ENCODE results near the gene FYCO1.

The FYCO1 gene

GRCh38 chr3:45980819-45981218 lies 14.8 kb downstream of the FYCO1 start:
- H3K27ac Mint-ChIP-seq: peak overlapping the region; percentile 58
- H3K9me3 Mint-ChIP-seq: no peaks in the 10 kb centered on the region
- peaks cover 69% of the 10 kb centered on the region for H3K36me3 Mint-ChIP-seq (ENCODE audit: low read depth)
- H3K4me1 Mint-ChIP-seq (ENCODE audit: low read depth): peaks cover 67% of the 10 kb centered on the region
- H3K4me3 Mint-ChIP-seq: peak overlapping the region; percentile 60
- H3K27me3 Mint-ChIP-seq: no peaks in the 10 kb centered on the region

DNA sequence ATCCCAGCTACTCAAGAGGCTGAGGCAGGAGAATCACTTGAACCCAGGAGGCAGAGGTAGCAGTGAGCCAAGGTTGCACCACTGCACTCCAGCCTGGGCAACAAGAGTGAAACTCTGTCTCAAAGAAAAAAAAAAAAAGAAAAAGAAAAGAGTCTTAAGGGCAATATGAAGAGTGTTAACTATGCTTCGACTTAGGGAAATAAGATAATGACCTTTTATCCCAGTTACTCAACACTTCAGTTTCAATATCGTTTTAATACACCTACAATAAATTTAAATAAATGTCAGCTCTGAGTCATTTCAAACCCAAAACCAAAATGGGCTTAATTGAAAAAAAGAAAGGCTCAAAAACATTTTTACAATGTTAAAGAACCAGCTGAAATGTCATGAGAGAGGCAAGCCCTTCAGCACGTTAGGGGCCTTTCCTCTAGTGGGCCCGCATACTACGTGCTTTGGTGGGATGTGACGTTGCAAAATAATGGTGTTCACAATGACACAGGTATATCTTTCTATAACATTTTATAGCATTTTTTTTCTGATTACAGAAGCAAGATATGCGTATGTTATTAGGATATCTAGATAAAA lies 15.3 kb downstream of the FYCO1 start:
- Mint-ChIP-seq H3K36me3 (ENCODE audit: low read depth) (peaks cover 74% of the 10 kb centered on the region), H3K27ac (peak overlapping the region; percentile 49), H3K4me3 (peak overlapping the region; percentile 20), H3K27me3 (no peaks in the 10 kb centered on the region), H3K4me1 (ENCODE audit: low read depth) (peaks cover 72% of the 10 kb centered on the region), H3K9me3 (no peaks in the 10 kb centered on the region)

DNA sequence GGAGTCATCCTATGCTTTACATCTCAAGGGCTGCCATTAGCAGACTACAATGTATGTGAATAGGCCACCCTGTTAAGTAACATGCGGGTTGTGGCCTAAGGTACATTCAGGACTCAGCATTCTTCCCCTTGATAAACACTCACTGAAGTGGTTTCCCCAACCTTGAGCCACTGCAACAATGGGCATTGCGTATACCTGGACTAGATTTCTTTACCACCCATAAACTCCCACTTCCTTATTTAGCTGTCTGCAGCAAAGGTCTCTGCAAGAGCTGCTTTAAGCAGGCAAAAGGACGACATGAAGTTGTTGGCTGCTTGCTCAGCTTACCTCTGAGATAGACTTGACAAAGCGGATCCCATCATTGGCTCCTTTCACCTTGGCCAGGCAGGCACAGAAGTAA lies 16.2 kb downstream of the FYCO1 start:
- Mint-ChIP-seq H3K36me3 (ENCODE audit: low read depth) (peaks cover 76% of the 10 kb centered on the region), H3K27me3 (no peaks in the 10 kb centered on the region), H3K4me3 (peak overlapping the region; percentile 21), H3K27ac (peak overlapping the region; percentile 50), H3K9me3 (no peaks in the 10 kb centered on the region), H3K4me1 (ENCODE audit: low read depth) (peaks cover 80% of the 10 kb centered on the region)

- Mint-ChIP-seq H3K4me1 (ENCODE audit: low read depth) (peaks cover 88% of the 10 kb centered on the region), H3K36me3 (ENCODE audit: low read depth) (peaks cover 73% of the 10 kb centered on the region), H3K9me3 (no peaks in the 10 kb centered on the region), H3K27me3 (no peaks in the 10 kb centered on the region), H3K27ac (peak overlapping the region; percentile 42), H3K4me3 (peak overlapping the region; percentile 28)
Measured at GRCh38 chr3:45978006-45978761, 17.4 kb downstream of the FYCO1 start.

- Mint-ChIP-seq H3K36me3 (ENCODE audit: low read depth) (peaks cover 76% of the 10 kb centered on the region), H3K4me3 (peak overlapping the region; percentile 30), H3K4me1 (ENCODE audit: low read depth) (peaks cover 92% of the 10 kb centered on the region), H3K27ac (peak overlapping the region; percentile 80), H3K27me3 (no peaks in the 10 kb centered on the region), H3K9me3 (no peaks in the 10 kb centered on the region)
Measured at GRCh38 chr3:45976191-45977091, 19.2 kb downstream of the FYCO1 start.

GRCh38 chr3:45975686-45976085 lies 19.9 kb downstream of the FYCO1 start:
- no peaks in the 10 kb centered on the region for H3K27me3 Mint-ChIP-seq
- H3K4me3 Mint-ChIP-seq: no peak overlapping the region
- no peaks in the 10 kb centered on the region for H3K9me3 Mint-ChIP-seq
- peaks cover 77% of the 10 kb centered on the region for H3K36me3 Mint-ChIP-seq (ENCODE audit: low read depth)
- H3K4me1 Mint-ChIP-seq (ENCODE audit: low read depth): peaks cover 89% of the 10 kb centered on the region
- no peak overlapping the region for H3K27ac Mint-ChIP-seq

DNA sequence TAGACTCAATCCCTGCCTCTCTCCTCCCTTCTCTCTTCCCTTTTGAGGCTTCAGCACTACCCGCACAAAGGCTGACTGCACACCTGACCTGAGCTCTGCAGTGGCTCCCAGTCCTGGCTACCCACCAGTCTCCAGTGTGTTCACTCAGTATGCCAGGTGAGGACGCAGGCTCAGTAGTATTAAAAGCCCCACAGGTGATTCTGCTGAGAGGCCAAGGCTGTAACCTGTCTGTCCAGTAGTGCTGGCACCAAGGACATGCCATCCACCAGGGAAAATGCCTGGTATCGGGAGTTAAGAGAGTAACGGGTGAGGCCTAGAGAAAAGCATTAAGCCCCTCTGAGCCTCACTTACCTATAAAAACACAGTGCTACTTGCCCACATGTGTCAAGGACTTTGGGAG lies 20.9 kb downstream of the FYCO1 start:
- Mint-ChIP-seq H3K36me3 (ENCODE audit: low read depth) (peaks cover 75% of the 10 kb centered on the region), H3K27me3 (no peaks in the 10 kb centered on the region), H3K4me3 (no peak overlapping the region), H3K27ac (no peak overlapping the region), H3K4me1 (ENCODE audit: low read depth) (peaks cover 79% of the 10 kb centered on the region), H3K9me3 (no peaks in the 10 kb centered on the region)

DNA sequence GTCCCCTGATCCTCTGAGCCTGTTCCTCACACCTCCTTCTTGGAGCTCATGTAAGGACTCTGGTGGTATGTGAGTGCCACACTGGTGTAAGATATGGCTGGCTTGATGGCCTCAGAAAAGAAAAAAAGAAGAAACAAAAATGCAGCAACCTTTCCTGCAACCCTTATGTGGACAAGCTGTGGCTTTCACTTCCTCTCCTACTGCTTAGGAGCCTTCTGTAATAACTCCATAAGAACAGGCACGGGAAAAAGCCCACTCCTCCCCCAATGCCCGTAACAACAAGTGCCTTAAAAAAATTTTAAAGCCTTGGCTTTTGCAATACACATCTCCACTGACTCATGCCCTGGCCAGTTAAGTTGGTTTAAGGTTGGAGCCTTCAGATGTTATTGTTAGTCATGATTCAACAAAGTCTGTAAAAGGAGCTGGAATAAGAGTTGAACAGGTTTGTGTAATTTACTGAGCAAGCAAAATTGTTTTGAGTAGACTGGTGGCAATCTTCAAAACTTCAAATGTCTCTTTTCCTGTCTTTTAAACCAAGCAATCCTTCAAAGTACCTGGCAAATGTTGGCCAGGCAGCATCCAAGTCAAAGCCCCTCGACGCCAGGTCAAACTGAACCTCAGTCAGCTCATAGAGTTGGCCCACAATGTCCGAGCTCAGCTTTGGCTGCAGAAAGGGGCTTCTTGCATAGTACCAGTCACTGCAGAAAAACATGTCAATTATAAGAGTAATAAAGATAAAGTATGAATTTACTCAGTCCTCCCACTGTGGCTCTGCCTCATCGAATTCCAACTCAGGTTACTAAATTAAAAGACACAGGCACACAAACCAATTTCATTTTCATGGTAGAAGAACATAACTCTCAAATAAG lies 22.9 kb downstream of the FYCO1 start:
- peaks cover 63% of the 10 kb centered on the region for H3K4me1 Mint-ChIP-seq (ENCODE audit: low read depth)
- H3K4me3 Mint-ChIP-seq: no peak overlapping the region
- peaks cover 72% of the 10 kb centered on the region for H3K36me3 Mint-ChIP-seq (ENCODE audit: low read depth)

GRCh38 chr3:45969953-45970352 lies 25.7 kb downstream of the FYCO1 start:
- Mint-ChIP-seq H3K9me3 (no peaks in the 10 kb centered on the region), H3K27me3 (no peaks in the 10 kb centered on the region), H3K4me3 (no peak overlapping the region), H3K27ac (no peak overlapping the region), H3K4me1 (ENCODE audit: low read depth) (peaks cover 58% of the 10 kb centered on the region), H3K36me3 (ENCODE audit: low read depth) (peaks cover 76% of the 10 kb centered on the region)

More for the DNA sequence above, 22.9 kb downstream of the FYCO1 start:
- Mint-ChIP-seq H3K9me3 (no peaks in the 10 kb centered on the region), H3K27me3 (no peaks in the 10 kb centered on the region), H3K27ac (no peak overlapping the region)

DNA sequence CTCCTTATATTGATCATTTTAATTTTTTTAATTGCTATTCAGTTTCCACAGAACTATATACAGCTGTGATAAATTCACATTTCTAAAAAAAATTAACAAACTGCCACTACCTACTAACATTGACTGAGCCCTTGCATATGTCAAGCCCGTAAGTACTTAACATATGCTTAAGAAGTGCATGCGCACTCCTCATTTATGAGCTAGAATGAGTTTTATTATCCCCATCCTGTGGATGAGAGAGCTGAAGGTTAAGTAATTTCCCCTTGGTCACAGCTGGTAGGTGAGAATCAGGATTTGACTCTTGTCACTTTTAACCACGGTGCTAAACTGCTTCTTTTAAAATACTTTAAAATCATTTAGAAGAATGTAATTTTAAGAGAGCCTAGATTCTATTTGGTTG lies 26.5 kb downstream of the FYCO1 start:
- Mint-ChIP-seq H3K27me3 (no peaks in the 10 kb centered on the region), H3K27ac (no peak overlapping the region), H3K9me3 (no peaks in the 10 kb centered on the region), H3K4me3 (no peak overlapping the region), H3K4me1 (ENCODE audit: low read depth) (peaks cover 59% of the 10 kb centered on the region), H3K36me3 (ENCODE audit: low read depth) (peaks cover 75% of the 10 kb centered on the region)

GRCh38 chr3:45968706-45969105 lies 26.9 kb downstream of the FYCO1 start:
- Mint-ChIP-seq H3K27ac (no peak overlapping the region), H3K4me3 (no peak overlapping the region), H3K36me3 (ENCODE audit: low read depth) (peaks cover 77% of the 10 kb centered on the region)

GRCh38 chr3:45968149-45968548 lies 27.5 kb downstream of the FYCO1 start:
- Mint-ChIP-seq H3K4me1 (ENCODE audit: low read depth) (peaks cover 63% of the 10 kb centered on the region), H3K27me3 (no peaks in the 10 kb centered on the region), H3K36me3 (ENCODE audit: low read depth) (peaks cover 77% of the 10 kb centered on the region), H3K27ac (no peak overlapping the region), H3K4me3 (no peak overlapping the region), H3K9me3 (no peaks in the 10 kb centered on the region)

More at GRCh38 chr3:45968706-45969105, 26.9 kb downstream of the FYCO1 start:
- Mint-ChIP-seq H3K4me1 (ENCODE audit: low read depth) (peaks cover 63% of the 10 kb centered on the region), H3K9me3 (no peaks in the 10 kb centered on the region), H3K27me3 (no peaks in the 10 kb centered on the region)

DNA sequence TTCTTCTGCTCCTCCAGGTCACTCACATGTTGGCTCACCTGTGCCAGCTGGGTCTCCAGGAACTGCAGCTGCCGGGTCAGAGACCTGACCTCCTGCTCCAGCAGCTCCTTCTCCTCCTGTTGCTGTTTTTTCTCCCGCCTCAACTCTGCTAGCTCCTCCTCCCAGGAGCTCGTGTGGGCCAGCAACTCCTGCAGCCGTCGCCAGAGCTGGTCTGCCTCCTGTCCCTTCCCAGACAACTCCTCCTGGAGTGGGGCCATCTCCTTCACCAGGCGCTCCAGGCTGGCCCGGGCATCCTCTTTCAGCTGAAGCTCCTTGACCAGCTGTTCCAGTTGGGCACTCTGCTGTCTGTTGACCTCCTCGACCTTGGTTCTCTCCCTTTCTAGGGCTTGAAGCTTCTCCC lies 27.9 kb downstream of the FYCO1 start:
- Mint-ChIP-seq H3K27me3 (no peaks in the 10 kb centered on the region), H3K4me3 (no peak overlapping the region), H3K27ac (no peak overlapping the region), H3K36me3 (ENCODE audit: low read depth) (peaks cover 77% of the 10 kb centered on the region), H3K9me3 (no peaks in the 10 kb centered on the region), H3K4me1 (ENCODE audit: low read depth) (peaks cover 63% of the 10 kb centered on the region)

- H3K36me3 Mint-ChIP-seq (ENCODE audit: low read depth): peaks cover 77% of the 10 kb centered on the region
- no peaks in the 10 kb centered on the region for H3K27me3 Mint-ChIP-seq
- peaks cover 65% of the 10 kb centered on the region for H3K4me1 Mint-ChIP-seq (ENCODE audit: low read depth)
- H3K9me3 Mint-ChIP-seq: no peaks in the 10 kb centered on the region
- no peak overlapping the region for H3K27ac Mint-ChIP-seq
- no peak overlapping the region for H3K4me3 Mint-ChIP-seq
Measured at GRCh38 chr3:45966950-45967640, 28.5 kb downstream of the FYCO1 start.

Data from stimulated activated naive CD8-positive, alpha-beta T cell treated with anti-CD3 and anti-CD28 coated beads, Interleukin-15, Interleukin-2, amounts not matched to agents 100 ng/mL and 50 ng/mL, for 24 hours (primary cell).